WTC11 (cell line): ENCODE measurements around the gene CPXM1. TPM values are rescaled to one million over a fixed set of nuclear protein-coding genes. Genes with fewer than 3 reads are reported as not detected.

Experiments
- ATAC-seq: fragments of 200-7000 bp; cut with Tn5 transposase; 2 replicates; pipeline ENCODE4 v1.10.0; 2021; ENCODE audit warnings: mild to moderate bottlenecking, moderate library complexity
- CTCF ChIA-PET: fragments of 300-600 bp; sonication (Branson Sonifier 250); formaldehyde crosslinking; loops from one replicate; lab custom pipeline; 2021; ENCODE audit warnings: antibody characterized with exemption; lab: Charles Lee
- POLR2A ChIA-PET: fragments of 350-600 bp; sonication (Branson Sonifier 250); formaldehyde crosslinking; loops from one replicate; lab custom pipeline; 2021; ENCODE audit warnings: antibody characterized with exemption; lab: Charles Lee
- DNase-seq: peaks from one replicate; pipeline ENCODE4 v3.0.0; 2021; ENCODE audit warnings: low spot score
- H3K27ac Mint-ChIP-seq: 2 replicates; pipeline ENCODE4 v1.8.0; 2021; ENCODE audit warnings: mixed read lengths
- H3K27me3 Mint-ChIP-seq: 2 replicates; pipeline ENCODE4 v1.8.0; 2021; ENCODE audit warnings: low read depth, mild to moderate bottlenecking, moderate library complexity, mixed read lengths
- H3K36me3 Mint-ChIP-seq: 2 replicates; pipeline ENCODE4 v1.8.0; 2021; ENCODE audit warnings: mixed read lengths
- H3K4me1 Mint-ChIP-seq: 2 replicates; pipeline ENCODE4 v1.8.0; 2022; ENCODE audit warnings: mixed read lengths
- H3K4me3 Mint-ChIP-seq: 2 replicates; pipeline ENCODE4 v1.8.0; 2021; ENCODE audit warnings: mild to moderate bottlenecking, moderate library complexity, mixed read lengths
- H3K9me3 Mint-ChIP-seq: 2 replicates; pipeline ENCODE4 v1.8.0; 2021; ENCODE audit warnings: mixed read lengths
- AR ChIP-seq: fragments of 250-450 bp; sonication (Bioruptor Pico); IDR thresholded peaks from 2 replicates; pipeline ENCODE4 v1.9.0; 2021; ENCODE audit warnings: mild to moderate bottlenecking
- CREM ChIP-seq: sonication (generic); formaldehyde crosslinking; IDR thresholded peaks from 2 replicates; pipeline ENCODE4 v1.8.1; 2022; ENCODE audit warnings: mild to moderate bottlenecking, missing genetic modification reagents, moderate library complexity
- E2F5 ChIP-seq: sonication (generic); formaldehyde crosslinking; IDR thresholded peaks from 2 replicates; pipeline ENCODE4 v1.8.1; 2022; ENCODE audit warnings: mild to moderate bottlenecking, moderate library complexity, missing genetic modification reagents
- FOXP1 ChIP-seq: sonication (generic); formaldehyde crosslinking; IDR thresholded peaks from 2 replicates; pipeline ENCODE4 v1.8.0; 2022; ENCODE audit warnings: missing genetic modification reagents, mild to moderate bottlenecking, moderate library complexity, borderline replicate concordance
- GABPB1 ChIP-seq: sonication (generic); formaldehyde crosslinking; IDR thresholded peaks from 2 replicates; pipeline ENCODE4 v1.8.1; 2023; ENCODE audit warnings: mild to moderate bottlenecking, missing genetic modification reagents
- HMGXB4 ChIP-seq: sonication (generic); formaldehyde crosslinking; IDR thresholded peaks from 2 replicates; pipeline ENCODE4 v1.8.1; 2023; ENCODE audit warnings: mild to moderate bottlenecking, moderate library complexity, missing genetic modification reagents
- MAX ChIP-seq: sonication (generic); formaldehyde crosslinking; IDR thresholded peaks from 2 replicates; pipeline ENCODE4 v1.8.0; 2022; ENCODE audit warnings: mild to moderate bottlenecking, missing genetic modification reagents
- MLX ChIP-seq: sonication (generic); formaldehyde crosslinking; IDR thresholded peaks from 2 replicates; pipeline ENCODE4 v1.8.1; 2023; ENCODE audit warnings: mild to moderate bottlenecking, missing genetic modification reagents, moderate library complexity
- MYBL2 ChIP-seq: sonication (generic); formaldehyde crosslinking; IDR thresholded peaks from 2 replicates; pipeline ENCODE4 v1.8.1; 2023; ENCODE audit warnings: mild to moderate bottlenecking, moderate library complexity, missing genetic modification reagents
- USF2 ChIP-seq: sonication (generic); formaldehyde crosslinking; IDR thresholded peaks from 2 replicates; pipeline ENCODE4 v1.8.1; 2023; ENCODE audit warnings: mild to moderate bottlenecking, missing genetic modification reagents, moderate library complexity
- ZNF232 ChIP-seq: sonication (generic); formaldehyde crosslinking; IDR thresholded peaks from 2 replicates; pipeline ENCODE4 v1.8.0; 2022; ENCODE audit warnings: mild to moderate bottlenecking, missing genetic modification reagents
- ZNF396 ChIP-seq: fragments of 250-450 bp; sonication (Bioruptor Pico); IDR thresholded peaks from 2 replicates; pipeline ENCODE4 v1.8.0; 2021; ENCODE audit warnings: mild to moderate bottlenecking, moderate library complexity, borderline replicate concordance
- ZNF423 ChIP-seq: fragments of 250-450 bp; sonication (Bioruptor Pico); IDR thresholded peaks from 2 replicates; pipeline ENCODE4 v2.1.2; 2022; ENCODE audit warnings: mild to moderate bottlenecking, moderate library complexity
- ZNF425 ChIP-seq: fragments of 250-450 bp; sonication (Bioruptor Pico); conservative IDR thresholded peaks from 2 replicates; pipeline ENCODE4 v1.9.0; 2021; ENCODE audit warnings: mild to moderate bottlenecking
- ZSCAN18 ChIP-seq: fragments of 250-450 bp; sonication (Bioruptor Pico); IDR thresholded peaks from 2 replicates; pipeline ENCODE4 v2.1.2; 2022; ENCODE audit warnings: mild to moderate bottlenecking, moderate library complexity
- total RNA-seq: library from RNA; stranded (reverse); gene quantifications from 3 replicates; pipeline ENCODE4 v1.2.3, GENCODE V29; 2021

The CPXM1 gene
- total RNA-seq, 1 experiment from 2014 or later = 51.2 TPM

GRCh38 chr20:2748551-2749342, 51.7 kb downstream of the CPXM1 start (continued):
- TF ChIP-seq ZNF425 (CRISPR knock-in tag) = no peak
- TF ChIP-seq, all 79 proteins: peak for 0

GRCh38 chr20:2747676-2748235, 52.7 kb downstream of the CPXM1 start:
- no peaks in the 10 kb centered on the region for H3K9me3 Mint-ChIP-seq
- DNase-seq = no peak
- TF ChIP-seq HMGXB4 (CRISPR knock-in tag) (no peak), GABPB1 (CRISPR knock-in tag) (no peak), MLX (CRISPR knock-in tag) (no peak), ZNF396 (CRISPR knock-in tag) (no peak), ZNF423 (CRISPR knock-in tag) (no peak), MYBL2 (CRISPR knock-in tag) (no peak), E2F5 (no peak)
- TF ChIP-seq, all 79 proteins: peak for 0
- POLR2A ChIA-PET = no interaction called here
- no peak for ATAC-seq
- Mint-ChIP-seq H3K27ac (no peak overlapping the region), H3K4me3 (no peak overlapping the region), H3K27me3 (peaks cover 89% of the 10 kb centered on the region), H3K4me1 (peaks cover 38% of the 10 kb centered on the region), H3K36me3 (no peaks in the 10 kb centered on the region)
- CTCF ChIA-PET = no interaction called here

GRCh38 chr20:2746636-2747265, 53.7 kb downstream of the CPXM1 start:
- TF ChIP-seq FOXP1 (no peak), CREM (CRISPR knock-in tag) (no peak)
- Mint-ChIP-seq H3K27me3 (peaks cover 95% of the 10 kb centered on the region), H3K4me1 (peaks cover 38% of the 10 kb centered on the region), H3K27ac (no peak overlapping the region), H3K4me3 (no peak overlapping the region), H3K36me3 (no peaks in the 10 kb centered on the region), H3K9me3 (no peaks in the 10 kb centered on the region)
- POLR2A ChIA-PET = no interaction called here
- CTCF ChIA-PET = no interaction called here
- DNase-seq = no peak
- no peak for ATAC-seq

GRCh38 chr20:2745936-2746635, 54.3 kb downstream of the CPXM1 start:
- Mint-ChIP-seq H3K4me3 (no peak overlapping the region), H3K27ac (no peak overlapping the region), H3K9me3 (no peaks in the 10 kb centered on the region), H3K27me3 (peaks cover 96% of the 10 kb centered on the region), H3K36me3 (no peaks in the 10 kb centered on the region), H3K4me1 (peaks cover 36% of the 10 kb centered on the region)
- CTCF ChIA-PET = no interaction called here
- no peak for ATAC-seq
- DNase-seq = no peak
- POLR2A ChIA-PET = no interaction called here
- no peak for TF ChIP-seq ZSCAN18
- TF ChIP-seq USF2 (CRISPR knock-in tag) = no peak
- TF ChIP-seq ZNF232 (CRISPR knock-in tag) = no peak
- TF ChIP-seq AR = no peak
- TF ChIP-seq MAX = no peak
